NCI-H2196 (cell line): Measurements from ENCODE around the gene SPATA31E1.

Source experiments
- DNase-seq: peaks from one replicate; lab custom pipeline; 2025; ENCODE audit not compliant: unreplicated experiment; lab: John Stamatoyannopoulos, UW

Gene SPATA31E1

DNA sequence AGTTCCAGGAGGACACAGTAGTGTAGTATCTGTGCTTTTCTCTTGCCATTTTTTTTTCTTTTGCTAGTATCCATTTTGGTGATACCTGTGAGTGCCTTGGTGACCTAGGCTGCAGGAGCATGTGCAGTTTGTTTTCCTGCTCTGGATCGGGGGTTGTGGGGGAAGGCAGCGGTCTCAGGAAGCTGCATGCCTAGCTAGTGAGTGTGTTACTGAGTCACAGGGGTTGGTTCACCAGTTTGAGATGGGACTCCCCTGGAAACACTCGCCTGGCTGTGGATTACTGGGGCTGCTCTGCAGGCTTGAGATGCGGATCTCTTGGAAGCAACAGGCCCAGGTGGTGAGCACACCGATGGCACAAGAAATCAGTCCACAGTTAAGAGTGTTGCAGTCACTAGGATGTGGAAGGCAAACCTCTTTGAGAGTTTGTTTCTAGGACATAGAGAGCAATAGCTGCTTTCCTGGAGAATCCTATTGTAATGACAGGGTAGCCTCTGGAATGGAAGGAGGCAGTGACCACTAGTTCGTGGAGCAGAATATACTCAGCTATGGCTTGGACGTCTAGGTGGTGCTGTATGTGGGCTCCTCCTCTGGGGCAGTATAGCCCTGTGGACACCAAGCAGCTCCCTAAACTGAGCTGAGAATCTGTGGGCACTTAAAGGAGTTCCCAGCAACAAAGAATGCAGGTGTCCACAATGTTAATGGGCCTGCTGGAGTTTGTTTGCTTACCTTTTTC lies 20.0 kb upstream of the SPATA31E1 start:
- DNase-seq = no peak

DNA sequence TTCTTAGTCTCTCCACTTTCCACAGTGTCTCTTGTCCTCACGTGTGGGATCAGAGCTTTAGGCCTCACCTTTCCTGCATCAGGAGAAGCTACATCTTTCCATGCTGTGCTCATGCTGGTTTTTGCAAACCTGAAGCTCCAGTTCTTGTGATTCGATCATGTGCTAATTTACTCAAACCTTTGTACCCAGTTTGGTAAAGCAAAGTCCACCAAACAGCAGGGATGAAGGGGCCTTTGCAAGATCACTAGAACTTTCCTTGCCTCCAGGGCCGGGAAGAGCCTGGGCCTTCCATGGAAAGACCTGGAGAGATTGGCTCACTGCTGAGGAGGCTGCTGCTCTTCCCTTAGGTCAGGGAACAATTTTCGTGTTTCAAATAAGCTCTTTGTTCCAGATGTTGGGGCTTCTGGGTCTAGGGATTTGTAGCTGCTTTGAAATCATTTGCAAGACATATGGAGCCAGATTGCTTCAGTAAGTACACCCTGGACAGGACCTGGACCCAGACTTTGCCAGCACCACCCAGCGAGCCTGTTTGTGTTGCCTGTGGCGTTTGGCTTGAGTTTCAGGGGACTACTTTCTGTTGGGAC lies 18.7 kb upstream of the SPATA31E1 start:
- DNase-seq = no peak

DNA sequence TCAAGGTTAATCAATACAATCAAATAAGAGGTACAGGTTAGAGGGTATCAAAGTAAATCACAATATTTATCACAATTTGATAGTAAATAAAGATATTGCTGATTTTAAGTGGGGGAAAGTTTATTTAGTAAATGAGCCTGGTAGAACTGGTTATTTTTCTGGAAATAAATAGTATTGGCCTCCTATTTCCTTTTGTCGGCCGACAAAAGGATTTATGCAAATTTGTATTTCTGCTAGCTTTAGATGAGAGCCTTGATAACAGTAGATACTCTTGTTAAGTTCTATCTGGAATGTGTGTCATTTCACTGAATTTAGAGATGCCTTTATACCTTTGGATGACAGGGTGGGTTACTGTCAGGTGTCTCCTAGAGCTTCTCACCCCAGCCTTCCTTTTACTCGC lies 17.8 kb upstream of the SPATA31E1 start:
- no peak for DNase-seq

DNA sequence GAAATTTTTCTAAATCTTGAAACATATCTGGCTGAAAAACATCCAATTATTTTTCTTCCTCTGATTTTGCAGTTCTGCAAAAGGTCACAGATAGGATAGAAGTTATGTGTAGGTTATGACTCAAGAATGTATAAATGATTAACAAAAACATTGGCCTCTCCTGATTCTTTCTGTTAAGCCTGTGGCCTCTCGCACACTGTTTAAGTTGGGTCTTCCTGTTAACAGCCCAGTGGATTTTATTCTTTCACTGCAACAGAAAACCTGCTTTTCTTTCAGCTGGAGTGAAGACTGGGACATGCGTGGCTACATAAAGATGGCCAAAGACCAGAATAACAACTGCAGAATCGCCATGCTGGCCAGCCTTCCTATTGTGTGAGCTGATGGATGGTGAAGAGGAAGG lies 17.1 kb upstream of the SPATA31E1 start:
- no peak for DNase-seq

DNA sequence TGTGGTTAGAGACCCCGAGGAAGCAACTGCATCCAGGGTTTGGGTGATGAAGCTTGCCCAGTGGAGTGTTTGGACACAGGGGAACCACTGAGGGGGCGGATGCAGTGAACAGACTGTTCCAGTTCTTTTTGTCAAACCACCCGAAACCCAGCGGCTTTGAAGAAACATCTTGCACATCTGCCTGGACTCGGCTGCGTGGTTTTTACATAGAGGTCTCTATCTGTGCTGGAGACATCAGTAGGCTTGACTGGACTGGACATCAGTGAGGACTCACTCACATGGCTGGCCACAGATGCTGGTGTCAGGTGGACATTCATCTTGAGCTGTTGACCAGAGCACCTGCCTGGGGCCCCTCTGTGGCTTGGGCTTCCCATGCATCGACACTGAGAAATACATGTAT lies 15.3 kb upstream of the SPATA31E1 start:
- DNase-seq = no peak

DNA sequence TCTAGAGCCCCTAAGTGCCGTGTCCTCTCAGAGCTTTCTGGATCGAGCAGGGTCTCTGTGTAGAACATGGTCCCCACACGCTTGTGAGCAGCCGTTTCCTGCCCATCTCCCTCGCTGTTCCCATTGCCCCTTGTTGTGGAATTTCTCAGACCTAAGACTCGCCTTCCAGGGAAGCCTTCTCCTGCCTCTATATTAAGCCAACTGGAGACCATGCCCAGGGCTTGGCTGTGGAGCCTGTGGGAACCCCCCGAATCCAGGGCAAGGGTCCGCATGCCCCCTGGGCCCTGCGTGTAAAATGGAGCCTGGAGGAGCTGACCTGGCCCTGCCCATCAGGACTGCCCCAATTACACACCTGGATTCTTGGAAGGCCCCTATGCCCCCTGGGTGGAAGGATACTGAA lies 14.5 kb upstream of the SPATA31E1 start:
- DNase-seq = no peak

DNA sequence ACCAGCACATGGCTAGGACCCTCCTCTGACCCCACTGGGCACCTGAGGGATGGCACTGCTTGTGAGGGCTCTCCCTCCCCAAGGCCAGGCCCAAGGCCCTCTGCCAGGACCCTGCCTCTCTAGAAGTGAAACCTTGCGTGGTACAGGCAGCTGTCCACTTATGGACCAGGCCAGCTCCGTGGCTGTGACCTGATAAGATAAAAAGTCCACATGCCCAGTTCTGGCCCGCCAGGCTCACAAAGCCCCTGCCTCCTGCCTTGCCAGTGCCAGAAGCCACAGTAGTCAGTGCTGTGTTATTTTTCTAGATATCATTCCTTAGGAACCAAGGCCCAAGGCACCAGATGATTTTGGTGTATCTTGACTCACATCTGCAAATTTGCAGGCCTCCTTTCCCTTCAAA lies 14.0 kb upstream of the SPATA31E1 start:
- no peak for DNase-seq

DNA sequence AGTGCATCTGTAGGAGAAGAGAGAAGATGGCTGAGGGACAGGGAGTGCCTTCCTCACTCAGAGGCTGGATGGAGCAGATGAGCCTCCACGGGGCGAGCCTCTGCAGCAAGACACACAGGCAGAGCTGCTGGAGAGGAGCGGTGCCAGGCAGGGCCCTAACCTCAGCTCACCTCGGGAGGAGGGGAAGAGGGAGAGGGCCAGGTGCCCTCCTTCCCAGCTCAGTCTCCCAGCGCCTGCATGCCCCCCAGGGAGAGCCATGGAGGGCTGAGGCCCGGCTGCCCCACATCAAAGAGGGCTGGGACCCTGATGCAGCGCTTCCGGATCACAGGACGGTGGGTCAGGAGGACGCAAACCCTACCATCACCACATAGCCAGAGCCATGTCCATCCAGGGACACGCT lies 13.6 kb upstream of the SPATA31E1 start:
- DNase-seq = no peak

DNA sequence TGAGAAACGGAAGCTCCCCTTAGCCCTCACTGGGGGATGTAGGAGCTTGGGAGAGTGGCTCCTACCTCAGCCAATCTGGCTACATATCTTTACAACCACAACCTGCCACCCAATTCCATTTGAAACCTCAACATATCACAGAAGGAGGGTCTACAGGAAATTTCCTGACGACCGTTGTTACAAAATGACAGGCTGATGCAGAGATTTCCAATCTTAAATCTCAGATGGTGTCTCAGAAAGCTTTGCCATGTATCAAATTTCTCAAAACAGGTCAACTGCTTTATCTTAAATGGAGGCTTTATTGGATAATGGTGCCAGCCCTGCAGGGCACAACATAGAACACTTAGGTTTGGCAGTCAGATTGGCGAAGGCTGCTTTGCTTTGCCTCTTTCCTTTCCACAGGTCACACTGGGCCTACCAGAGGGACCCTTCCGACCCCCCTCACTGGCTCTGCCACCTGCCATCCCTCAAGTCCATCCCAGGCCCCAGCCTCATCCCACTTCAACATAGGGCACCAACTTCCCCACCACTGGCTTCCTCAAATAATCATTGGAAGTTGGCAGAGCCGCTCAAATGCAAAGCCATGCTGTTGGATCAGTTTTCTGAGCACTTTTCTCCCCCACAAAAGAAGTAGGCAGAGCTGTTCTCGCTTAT lies 11.1 kb upstream of the SPATA31E1 start:
- no peak for DNase-seq

DNA sequence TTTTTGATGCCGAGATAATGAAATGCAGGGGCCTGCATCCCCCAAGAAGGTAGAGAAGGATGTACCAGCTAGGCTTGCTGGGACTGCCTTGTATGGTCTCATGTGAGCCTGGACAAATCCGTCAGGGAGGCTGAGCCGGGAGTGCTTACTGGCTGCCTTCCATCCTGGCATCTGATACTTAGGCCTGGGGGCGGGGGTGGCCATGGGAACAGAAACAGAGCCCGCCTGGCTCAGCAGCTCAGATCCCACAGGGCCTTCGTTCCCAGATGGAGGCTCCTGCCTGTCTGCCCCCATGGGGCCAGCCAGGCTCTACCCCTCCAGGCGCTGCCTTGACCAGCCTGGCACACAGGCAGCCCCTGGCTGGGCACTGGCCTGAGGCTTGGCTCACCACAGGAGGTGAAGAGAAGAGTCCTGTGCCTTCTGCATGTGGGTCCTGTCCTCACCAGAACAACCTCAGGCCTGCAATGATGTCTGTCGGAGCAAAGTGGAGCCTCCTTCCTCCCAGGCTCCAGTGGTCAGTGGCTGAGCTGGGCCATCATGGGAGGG lies 10.5 kb upstream of the SPATA31E1 start:
- DNase-seq = no peak

DNA sequence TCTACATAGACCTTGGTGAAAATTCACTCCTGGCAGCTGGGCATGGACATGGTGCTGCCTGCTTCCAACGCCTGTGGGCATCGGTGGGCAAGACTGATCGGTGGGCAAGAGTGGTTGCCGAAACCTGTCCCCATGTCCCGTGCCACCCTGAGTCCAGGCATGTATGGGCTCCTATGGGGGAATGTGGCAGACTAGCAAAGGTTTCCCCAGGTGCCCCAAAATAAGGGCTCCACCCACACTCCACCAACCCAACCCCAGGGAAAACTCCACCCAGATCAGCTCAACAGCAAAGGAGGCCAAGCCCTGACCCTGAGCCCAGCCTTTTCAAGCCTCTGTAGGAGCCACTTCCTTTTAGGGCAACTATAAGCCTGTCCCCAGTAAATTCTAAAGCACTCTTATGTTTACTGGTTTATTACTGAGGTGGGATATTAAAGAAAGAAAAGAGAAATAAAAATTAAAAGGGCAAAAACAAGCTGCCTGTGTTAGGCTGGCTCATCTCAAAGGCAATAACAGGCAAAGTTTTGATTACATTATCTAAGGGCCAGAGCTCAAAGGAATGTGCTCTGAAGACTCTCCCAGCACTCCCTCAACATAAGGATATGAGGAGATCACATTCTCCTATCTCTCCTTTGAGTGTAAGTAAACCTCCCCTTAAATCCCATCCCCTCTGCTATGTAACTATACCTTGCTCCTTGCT lies 8.9 kb upstream of the SPATA31E1 start:
- no peak for DNase-seq

DNA sequence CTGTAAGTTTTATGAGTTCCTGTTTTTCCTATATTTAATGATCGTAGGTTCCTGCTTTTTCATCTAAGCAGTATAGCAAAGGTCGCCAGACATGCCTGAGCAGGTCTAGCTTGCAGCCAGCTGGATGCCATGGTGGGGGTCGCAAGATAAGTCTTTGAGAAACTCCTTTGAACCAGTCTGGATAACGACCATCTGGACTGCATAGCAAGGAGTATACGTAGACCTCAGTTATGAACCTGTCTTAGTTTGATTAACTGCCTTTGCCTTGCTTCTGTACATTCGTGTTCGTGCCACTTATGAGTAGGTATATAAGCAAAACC lies 8.4 kb upstream of the SPATA31E1 start:
- no peak for DNase-seq

DNA sequence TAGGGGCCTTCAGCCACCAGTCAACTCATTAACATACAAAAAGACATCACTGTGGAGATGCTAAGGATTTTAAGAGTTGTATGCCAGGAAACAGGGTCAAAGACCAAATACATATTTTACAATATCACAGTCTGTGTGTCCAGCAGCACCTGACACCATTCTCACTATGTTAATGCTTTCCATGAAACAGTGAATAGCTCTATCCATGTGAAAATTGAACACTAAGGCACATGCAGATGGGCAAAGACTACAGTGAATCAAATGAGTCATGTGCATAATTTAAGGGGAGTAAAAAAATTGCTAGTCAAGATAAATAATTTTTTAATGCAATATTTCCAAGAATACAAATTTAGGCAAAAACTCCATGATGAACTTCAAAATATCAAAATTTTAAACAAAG lies 7.6 kb upstream of the SPATA31E1 start:
- DNase-seq = no peak

DNA sequence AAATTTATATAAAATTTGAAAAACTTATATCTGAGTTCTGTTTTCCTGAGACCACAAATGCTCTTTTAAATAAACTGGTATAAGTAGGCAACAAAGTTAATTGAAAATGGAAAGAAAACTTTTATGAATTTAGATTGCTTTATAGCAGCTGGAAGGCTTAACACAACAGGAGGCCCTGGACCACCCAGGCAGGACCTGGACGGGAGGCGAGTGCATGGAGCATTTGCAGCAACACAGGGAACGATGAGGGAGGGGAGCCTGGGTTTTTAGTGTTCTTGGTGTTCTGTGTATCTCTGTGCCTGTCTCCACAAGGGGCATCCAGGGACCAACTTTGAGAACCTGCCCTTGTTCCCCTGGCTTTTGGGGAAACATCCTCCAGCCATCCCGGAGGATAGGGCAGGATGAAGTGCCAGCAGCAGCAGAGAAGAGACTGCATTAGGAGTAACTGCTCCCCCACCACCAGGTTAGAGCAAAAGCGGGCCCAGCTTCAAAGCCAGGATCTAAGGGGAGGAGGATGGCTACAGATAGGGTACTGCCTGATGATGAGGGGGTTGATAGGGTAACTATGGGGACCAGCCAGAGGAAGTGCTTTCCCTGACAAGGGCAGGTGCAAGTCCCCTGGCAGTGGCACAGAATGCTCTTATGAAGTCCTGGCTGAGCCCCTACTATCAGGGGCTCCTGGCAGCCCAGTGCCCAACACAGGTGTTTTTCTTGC lies 6.7 kb upstream of the SPATA31E1 start:
- no peak for DNase-seq

DNA sequence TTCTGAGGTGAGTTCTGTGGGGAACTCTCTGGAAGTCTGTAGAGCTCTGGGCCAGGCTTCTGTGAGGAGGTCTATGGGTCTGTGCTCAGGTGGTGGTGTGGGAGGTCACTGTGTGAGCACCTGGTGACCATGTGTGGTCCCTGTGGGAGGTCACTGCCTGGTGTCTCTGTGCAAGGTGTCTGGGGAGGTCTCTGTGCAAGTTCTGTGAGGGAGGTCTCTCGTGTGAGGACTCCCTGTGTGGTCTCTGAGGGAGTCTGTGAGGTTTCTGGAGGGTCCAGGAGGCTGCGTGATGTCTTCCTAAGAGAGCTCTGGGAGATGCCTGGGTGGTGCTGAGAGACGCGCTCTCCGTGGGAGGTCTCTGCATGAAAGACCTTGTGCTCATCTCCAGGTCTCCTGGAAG lies 6.0 kb upstream of the SPATA31E1 start:
- DNase-seq = no peak

DNA sequence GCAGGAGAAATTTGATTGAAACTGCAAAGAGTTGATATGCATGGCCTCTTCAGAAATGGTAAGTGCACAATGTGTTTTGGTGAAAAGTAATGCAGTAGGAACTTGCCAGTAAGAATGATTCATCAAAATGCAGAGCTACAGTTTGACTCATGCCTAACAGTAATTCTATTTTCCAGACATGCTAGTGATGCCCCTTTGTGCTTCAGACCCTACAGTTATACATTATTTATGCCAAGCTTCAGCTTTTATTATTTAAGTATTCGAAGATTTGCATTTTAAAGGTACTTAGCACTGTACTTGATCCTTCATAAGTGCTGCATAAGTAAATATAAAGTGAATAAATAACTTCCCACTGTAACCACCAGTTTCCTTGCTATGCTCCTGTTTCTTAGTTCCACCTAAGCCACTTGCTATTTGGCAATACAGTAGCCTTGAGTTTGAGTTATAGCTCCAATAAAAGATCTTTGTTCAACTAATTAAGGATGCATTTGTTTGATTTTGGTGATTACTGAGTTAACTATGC lies 3.6 kb upstream of the SPATA31E1 start:
- DNase-seq = no peak

DNA sequence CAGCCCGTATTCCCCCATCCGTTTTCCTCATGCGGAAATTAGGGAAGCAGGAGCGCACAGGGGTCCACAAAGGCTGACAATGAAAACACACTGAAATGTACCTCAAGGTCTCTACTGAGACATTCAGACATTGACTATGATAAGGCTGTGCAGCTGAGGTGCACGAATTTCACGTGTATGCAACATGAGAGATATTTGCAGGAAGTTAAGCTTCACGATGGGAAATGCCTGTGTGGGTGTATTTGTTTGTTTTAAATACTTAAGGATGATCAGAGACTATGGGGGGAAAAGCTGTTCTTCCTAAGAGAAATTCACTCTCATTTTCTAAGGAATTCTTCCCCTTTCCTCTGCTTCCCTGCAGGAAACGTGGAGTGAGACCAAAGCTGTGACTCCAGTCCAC lies 2.6 kb upstream of the SPATA31E1 start:
- no peak for DNase-seq

DNA sequence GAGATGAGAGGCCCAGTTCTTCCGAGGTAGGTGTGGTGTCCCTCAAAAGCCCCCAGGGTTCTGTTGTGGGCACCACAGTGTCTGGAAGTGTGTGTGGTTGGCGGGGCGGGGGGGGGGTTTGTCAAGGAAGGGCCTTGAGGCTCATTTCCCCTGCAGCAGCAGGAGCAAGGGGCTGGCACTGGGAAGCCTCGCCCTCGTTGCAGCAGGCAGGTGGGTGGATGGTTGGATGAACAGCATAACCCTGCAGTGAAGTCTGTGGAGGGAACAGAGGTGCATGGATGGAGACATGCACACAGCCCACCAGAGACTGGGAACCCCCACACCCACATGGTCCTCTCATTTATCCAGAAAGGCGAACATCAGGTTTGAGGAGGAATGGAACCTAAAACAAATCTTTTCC lies 2.0 kb upstream of the SPATA31E1 start:
- no peak for DNase-seq

DNA sequence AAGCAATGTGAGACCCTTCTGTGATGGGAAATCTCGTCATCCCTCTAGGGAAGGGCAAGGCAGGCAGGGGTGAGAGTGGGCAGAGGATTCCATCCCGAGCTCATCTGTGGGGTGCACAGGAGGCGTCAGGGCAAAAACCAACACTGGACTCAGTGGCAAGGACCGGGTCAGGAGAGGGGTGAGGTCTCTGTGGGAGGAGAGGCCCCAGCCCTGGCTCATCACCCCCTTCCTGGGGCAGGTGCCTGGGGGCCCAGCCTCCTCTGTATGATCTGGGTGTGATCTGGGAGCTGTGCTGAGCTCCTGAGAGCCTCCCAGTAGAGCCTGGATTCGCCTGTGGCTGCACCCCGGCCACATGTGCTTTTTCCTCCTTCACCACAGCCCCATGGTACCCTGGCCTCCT lies 597 bp downstream of the SPATA31E1 start:
- DNase-seq = no peak

DNA sequence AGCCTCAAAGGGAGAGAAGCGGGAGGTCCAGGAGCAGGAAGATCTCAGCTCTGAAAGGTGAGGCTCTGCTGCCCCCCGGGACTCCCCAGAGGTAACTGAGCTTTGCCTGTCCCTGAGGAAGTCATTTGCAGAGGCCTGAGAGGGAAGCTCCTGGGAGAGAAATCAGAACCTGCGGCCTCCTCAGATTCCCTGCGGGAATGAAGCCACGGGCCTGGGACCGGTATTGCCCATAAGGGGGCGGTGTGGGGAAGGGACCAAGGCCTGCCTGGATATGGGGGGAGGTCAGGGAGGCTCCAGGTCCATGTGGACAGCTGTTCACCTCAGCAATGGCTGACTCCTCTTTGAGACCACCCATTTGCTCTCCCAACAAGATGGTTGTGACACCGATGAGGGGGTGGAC lies 1.3 kb downstream of the SPATA31E1 start:
- DNase-seq = no peak
